AG04449 (cell line): ENCODE measurements around the gene SRRM5.

Experiments
- CTCF ChIA-PET: fragments of 350-600 bp; formaldehyde crosslinking; extraction: SDS; loops from one replicate; lab custom pipeline; 2021; ENCODE audit warnings: antibody characterized with exemption; lab: Yijun Ruan, JAX
- POLR2A ChIA-PET: fragments of 400-600, 350-600 bp; formaldehyde crosslinking; extraction: SDS; loops from one replicate; lab custom pipeline; 2020; ENCODE audit warnings: antibody characterized with exemption, inconsistent platforms; lab: Yijun Ruan, JAX
- DNase-seq: peaks from one replicate; pipeline ENCODE4 v3.0.0-alpha.2; 2010; ENCODE audit warnings: low read depth, low spot score
- H3K4me3 ChIP-seq: 2 replicates; pipeline ENCODE4 v1.5.1; 2011; ENCODE audit warnings: low read depth, mild to moderate bottlenecking, control low read depth, low read length
- TF ChIP-seq, protein P1 (sequence below): IDR thresholded peaks from one replicate; pipeline ENCODE4 v1.5.1; 2011; ENCODE audit warnings: mild to moderate bottlenecking, moderate library complexity, low read length, control low read depth, inconsistent platforms; ENCODE audit not compliant: insufficient read depth; ENCODE audit errors: missing control alignments

Gene SRRM5

DNA sequence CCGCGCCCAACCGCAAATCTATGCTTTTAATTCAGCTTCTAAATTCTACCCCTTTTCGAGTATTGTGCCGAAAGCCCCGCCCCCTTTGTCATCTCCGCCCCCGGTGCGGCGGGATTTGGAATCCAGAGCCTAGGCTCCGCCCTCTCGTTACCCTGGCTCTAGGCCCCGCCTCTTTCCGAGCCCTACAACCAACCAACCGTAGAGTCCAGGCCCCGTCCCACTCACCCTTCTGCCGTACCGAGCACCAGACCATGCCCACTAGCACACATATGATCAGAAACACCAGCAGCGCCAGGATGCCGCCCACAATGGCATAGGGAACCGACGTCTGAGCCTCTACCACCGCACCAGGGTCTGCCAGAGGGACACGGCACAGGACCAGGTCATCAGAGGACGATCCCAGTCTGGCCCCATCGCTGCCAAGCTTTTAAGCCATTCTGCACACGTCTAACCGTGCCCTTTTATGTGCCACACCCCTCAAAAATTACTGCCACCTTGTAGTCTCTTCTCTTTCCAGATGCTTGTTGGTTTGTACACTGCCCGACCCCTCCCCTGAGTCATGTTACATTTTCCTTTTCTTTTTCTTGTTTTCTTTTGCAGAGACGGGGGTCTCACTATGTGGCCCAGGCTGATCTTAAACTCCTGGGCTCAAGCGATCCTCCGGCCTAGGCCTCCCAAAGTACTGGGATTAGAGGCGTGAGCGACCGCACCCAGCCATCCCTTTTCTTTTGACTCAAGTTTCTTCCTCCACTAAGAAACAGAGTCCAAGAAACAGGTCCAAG is 12.2 kb downstream of the SRRM5 start:
- CTCF ChIA-PET: no interaction called here
- no peak overlapping the region for H3K4me3 ChIP-seq
- POLR2A ChIA-PET: no interaction called here
- DNase-seq: no peak
- TF ChIP-seq, protein P1, sequence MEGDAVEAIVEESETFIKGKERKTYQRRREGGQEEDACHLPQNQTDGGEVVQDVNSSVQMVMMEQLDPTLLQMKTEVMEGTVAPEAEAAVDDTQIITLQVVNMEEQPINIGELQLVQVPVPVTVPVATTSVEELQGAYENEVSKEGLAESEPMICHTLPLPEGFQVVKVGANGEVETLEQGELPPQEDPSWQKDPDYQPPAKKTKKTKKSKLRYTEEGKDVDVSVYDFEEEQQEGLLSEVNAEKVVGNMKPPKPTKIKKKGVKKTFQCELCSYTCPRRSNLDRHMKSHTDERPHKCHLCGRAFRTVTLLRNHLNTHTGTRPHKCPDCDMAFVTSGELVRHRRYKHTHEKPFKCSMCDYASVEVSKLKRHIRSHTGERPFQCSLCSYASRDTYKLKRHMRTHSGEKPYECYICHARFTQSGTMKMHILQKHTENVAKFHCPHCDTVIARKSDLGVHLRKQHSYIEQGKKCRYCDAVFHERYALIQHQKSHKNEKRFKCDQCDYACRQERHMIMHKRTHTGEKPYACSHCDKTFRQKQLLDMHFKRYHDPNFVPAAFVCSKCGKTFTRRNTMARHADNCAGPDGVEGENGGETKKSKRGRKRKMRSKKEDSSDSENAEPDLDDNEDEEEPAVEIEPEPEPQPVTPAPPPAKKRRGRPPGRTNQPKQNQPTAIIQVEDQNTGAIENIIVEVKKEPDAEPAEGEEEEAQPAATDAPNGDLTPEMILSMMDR: no peak

DNA sequence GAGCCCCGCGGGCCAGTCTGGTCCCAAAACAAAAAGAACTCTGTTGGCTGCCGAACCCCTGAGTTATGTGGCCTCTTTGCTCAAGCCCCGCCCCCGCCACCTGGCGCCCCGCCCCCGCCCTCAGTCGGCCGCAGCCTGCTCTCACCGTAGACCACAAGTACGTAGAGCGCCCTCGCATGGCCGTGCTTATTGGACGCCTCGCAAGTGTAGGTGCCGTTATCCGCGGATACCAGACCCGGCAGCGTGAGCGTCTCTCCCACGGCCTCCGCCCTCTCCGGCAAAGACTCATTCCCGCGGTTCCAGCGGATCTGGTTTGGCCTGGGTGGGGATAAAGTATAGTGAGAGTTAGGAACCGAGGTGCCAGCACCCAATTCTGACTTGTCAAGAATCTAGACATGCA is 13.0 kb downstream of the SRRM5 start:
- TF ChIP-seq, protein P1: no peak
- ChIA-PET CTCF (no interaction called here), POLR2A (no interaction called here)
- DNase-seq: no peak
- H3K4me3 ChIP-seq: no peak overlapping the region

DNA sequence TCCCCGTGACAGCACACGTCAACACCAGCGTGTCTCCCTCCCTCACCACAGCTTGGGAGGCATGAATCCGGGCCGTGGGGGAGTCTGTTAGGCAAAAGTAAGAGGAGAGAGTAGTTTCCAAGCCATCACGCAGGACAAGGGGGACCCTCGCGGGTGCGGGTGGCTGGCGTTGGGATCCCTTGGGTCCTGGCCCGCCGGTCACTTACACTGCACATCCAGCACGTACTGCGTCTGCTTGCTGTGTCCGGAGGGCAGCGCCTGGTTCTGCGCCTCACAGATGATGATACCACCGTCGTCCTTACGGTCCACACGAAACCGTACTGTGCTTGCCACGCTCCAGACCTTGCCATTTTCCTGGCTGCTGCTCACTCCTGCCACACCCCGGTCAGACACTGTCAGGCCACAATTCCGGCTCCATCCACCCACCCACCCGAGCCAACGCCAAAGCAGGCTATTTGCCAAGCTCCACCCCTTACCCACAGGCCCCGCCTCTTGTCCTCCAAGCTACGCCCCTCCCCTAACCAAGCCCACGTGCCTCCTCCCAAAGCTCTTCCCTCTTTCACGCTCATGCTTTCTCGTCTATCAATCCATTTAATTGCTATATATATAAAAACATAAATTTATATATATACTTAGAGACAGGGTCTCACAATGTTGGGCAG is 14.2 kb downstream of the SRRM5 start:
- no peak for DNase-seq
- CTCF ChIA-PET: no interaction called here
- no peak overlapping the region for H3K4me3 ChIP-seq
- TF ChIP-seq, protein P1: no peak
- POLR2A ChIA-PET: no interaction called here

DNA sequence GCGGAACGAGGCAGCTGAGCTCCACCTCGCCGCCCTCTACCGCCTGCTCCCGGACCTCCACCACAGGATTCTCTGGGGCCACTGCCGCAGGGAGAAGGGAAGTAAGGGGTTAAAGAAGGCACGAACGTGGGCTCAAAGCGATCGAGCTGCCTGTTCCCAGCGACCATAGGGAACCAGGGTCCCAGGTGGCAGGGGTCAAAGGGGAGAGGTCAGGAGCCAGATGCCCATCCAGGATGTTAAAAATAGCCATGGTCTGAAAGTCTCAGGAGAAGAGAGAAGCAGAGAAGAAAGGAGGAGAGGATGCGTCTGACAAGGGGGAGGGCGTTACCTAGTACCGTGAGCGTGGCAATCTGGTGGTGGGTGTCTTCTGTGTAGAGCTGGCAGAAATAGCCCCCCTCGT is 14.9 kb downstream of the SRRM5 start:
- TF ChIP-seq, protein P1: no peak
- POLR2A ChIA-PET: no interaction called here
- H3K4me3 ChIP-seq: no peak overlapping the region
- no peak for DNase-seq
- CTCF ChIA-PET: no interaction called here

DNA sequence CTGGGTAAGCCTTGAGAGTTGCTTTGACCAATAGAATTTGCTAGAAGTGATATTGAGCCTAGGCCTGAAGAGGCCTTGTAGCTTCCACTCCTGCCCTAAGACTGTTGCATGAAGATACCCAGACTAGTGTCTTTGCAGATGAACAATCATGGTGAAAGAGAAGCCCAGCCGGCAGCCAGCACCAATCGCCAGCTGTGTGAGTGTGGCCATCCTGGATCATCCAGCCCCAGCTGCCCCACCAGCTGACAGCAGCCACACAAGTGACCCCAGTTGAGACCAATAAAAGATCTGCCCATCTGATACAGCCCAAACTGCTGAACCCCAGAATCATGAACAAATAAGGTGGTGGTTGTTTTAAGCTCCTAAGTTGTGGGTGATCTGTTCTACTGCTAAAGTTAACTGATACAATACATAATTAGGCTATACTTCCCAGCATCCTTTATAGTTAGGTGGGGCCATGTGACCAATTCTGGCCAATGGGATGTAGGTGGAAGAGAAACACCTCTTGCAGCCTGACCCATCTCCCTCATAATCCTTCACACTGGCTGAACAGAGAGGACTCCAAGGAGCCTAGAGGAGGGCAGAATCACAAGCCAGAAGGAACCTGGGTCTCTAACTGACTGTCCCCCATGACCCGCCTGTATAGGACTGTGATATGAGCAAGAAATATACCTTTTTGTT is 16.9 kb downstream of the SRRM5 start:
- POLR2A ChIA-PET: no interaction called here
- TF ChIP-seq, protein P1: no peak
- CTCF ChIA-PET: interaction anchor here (0.8 to 1.5 kb wide), 2 partner anchors 24 to 34 kb away, joined by 3 to 4 read pairs; no protein-coding TSS in a partner anchor
- no peak for DNase-seq
- H3K4me3 ChIP-seq: no peak overlapping the region

DNA sequence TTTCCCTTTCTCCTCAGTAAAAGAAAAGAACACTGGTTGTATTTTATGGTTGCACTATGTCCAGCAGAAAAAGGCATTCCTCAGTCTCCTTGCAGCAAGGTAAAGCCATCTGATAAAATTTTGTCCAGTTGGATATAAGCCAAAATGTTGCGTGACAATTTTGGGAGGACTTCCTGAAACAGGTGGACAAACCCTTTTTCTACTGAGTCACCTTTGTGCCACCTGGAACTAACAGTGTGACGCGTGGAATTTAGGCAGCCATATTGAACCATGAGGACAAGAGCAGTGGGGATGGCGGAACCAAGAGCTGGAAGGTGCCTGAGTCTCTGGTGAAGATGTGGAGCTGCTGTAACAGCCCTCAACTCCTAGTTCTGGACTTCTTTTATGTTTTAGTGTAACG is 19.6 kb downstream of the SRRM5 start:
- no peak overlapping the region for H3K4me3 ChIP-seq
- POLR2A ChIA-PET: no interaction called here
- CTCF ChIA-PET: no interaction called here
- no peak for DNase-seq
- TF ChIP-seq, protein P1: no peak
